ENCODE measurements around the gene TCEAL3. TPM values are rescaled to one million over a fixed set of nuclear protein-coding genes. Genes with fewer than 3 reads are reported as not detected.
"Not testable (repeated sequence)": the region's sequence is repeated elsewhere in the genome, so short reads cannot be mapped to it uniquely, and the experiment has no call there.

Gene TCEAL3
- total RNA-seq, 4 donors from 2014 or later = 108 to 218 (median 150) TPM

DNA sequence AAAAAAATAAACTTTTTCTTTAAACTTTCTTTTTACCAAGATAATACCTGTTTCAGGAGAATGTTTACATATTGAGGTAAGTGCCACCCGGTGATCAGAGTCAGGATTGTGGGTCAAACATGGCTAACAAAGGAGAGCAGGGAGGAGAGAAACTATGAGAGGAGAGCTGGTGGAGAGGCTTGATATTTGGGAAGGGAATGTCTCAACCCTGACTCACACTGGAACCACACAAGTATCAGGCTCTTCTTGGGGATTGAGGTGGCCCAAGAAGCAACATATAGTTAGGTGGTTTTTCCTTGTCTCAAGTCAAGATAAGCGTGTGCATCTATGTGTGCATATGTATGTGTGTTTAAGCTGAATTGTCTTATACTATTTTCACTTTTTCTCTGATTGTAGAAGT is 27.7 kb downstream of the TCEAL3 start:
- no peak for DNase-seq (ENCODE audit: extremely low spot score)
- no peak overlapping the region for H3K27ac ChIP-seq (replicated peaks in 1 of 4)
- intact Hi-C loops (cut with DNase I) = loop anchor here (5.0 kb wide), 1 partner anchor 37 kb away; no protein-coding TSS in a partner anchor
- no peaks in the 10 kb centered on the region for H3K36me3 ChIP-seq
- H3K9me3 ChIP-seq = no peaks in the 10 kb centered on the region
- TF ChIP-seq EP300 (IDR thresholded peaks at IDR 0.05) (no peak), POLR2AphosphoS5 (IDR thresholded peaks at IDR 0.05) (no peak)
- no peaks in the 10 kb centered on the region for H3K27me3 ChIP-seq
- 56% methylated on average over 2 of the region's 2 CpGs for WGBS
- no peak overlapping the region for H3K4me3 ChIP-seq
- peaks cover 0 to 9% (median 5%) of the 10 kb centered on the region in 4 donors for H3K4me1 ChIP-seq

DNA sequence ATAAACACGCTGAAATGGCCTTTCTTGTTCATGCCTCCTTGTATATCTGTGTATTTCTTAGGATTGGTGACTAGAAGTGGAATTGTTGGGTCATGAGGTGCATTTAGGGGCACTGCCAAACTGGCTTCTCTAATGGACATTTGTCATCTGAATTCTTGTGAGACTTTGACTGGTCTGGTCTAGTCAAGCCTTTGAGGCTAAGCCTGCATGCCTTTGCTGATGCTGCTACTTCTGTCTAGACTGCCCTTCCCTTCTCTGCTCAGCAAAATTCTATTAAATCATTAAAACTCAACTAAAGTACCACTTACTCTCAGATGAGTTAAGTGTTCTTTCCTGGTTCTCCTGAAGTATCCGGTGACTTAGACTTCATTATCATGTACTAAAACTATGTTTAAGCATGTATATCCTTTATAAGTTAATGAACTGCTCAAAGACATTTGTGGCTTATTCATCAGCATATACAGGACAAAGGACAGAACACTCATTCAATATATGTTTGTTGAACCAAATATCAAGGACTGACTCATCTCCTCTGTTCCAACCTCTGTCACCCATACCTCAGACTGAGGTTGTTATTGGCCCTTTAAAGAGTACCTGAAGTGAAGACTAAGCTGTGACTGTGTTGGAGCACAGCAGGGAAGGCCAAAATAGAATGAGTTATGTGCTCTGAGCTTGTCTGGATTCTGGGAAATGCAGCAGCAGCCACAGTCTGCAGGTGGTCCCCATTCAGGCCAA is 30.0 kb downstream of the TCEAL3 start:
- no peaks in the 10 kb centered on the region for H3K27me3 ChIP-seq
- no peaks in the 10 kb centered on the region for H3K36me3 ChIP-seq
- no peaks in the 10 kb centered on the region for H3K9me3 ChIP-seq
- TF ChIP-seq EP300 (IDR thresholded peaks at IDR 0.05) (no peak), POLR2AphosphoS5 (IDR thresholded peaks at IDR 0.05) (no peak), POLR2A (IDR thresholded peaks at IDR 0.05; ENCODE audit: low read depth) (no peak)
- TF ChIP-seq, protein P1, sequence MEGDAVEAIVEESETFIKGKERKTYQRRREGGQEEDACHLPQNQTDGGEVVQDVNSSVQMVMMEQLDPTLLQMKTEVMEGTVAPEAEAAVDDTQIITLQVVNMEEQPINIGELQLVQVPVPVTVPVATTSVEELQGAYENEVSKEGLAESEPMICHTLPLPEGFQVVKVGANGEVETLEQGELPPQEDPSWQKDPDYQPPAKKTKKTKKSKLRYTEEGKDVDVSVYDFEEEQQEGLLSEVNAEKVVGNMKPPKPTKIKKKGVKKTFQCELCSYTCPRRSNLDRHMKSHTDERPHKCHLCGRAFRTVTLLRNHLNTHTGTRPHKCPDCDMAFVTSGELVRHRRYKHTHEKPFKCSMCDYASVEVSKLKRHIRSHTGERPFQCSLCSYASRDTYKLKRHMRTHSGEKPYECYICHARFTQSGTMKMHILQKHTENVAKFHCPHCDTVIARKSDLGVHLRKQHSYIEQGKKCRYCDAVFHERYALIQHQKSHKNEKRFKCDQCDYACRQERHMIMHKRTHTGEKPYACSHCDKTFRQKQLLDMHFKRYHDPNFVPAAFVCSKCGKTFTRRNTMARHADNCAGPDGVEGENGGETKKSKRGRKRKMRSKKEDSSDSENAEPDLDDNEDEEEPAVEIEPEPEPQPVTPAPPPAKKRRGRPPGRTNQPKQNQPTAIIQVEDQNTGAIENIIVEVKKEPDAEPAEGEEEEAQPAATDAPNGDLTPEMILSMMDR (IDR thresholded peaks at IDR 0.05) = no peak
- no peak overlapping the region for H3K27ac ChIP-seq (replicated peaks in 1 of 4)
- no peak for DNase-seq (ENCODE audit: extremely low spot score)
- intact Hi-C loops (cut with DNase I) = loop anchor here (5.0 kb wide), 1 partner anchor 35 kb away; no protein-coding TSS in a partner anchor
- 75% methylated on average over 2 of the region's 2 CpGs for WGBS
- no peaks in the 10 kb centered on the region for H3K4me1 ChIP-seq
- H3K4me3 ChIP-seq = no peak overlapping the region

DNA sequence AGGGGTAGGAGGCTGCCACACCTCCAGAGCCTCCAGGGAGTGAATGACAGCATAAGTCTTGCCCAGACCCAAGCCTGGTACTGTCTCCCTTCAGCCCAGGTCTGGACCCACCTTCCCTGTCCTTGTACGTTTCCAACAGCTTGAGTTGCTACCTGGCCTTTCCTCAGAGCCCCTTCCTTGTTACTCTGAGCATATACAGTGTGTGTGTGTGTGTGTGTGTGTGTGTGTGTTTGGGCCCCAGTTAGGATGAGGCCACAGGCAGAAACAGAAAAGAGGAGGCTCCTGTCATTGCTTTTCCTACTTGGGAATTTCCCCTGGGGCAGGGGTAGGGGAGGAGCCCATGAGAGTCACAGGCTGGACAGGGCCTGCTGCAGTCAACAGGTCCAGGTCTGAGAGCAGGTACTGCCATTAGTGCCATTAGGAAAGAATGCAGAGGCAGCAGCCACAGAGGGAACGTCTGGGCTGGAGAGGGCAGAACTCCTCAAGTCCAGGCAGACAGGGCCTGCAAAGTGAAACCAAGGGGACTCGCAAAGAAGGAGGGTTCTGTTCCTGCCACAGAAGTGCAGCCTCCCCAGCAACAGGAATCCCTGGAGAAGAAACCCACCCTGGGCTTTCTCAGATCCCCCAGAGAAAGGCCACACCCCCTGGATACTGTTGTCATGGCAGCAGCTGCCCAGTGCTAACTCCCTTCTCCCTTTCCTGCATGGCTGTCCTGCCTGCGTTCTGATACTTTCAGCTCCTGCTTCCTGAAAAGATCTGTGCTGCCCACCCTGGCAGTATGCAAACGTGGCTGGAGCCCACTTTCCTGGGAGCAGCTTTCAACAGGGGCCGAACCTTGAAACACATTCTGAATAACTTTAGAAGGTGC is 30.9 kb downstream of the TCEAL3 start:
- H3K4me1 ChIP-seq; H3K9me3 ChIP-seq; H3K27me3 ChIP-seq; H3K27ac ChIP-seq (replicated peaks in 1 of 4); DNase-seq (ENCODE audit: extremely low spot score); H3K36me3 ChIP-seq: not testable (repeated sequence)
- H3K4me3 ChIP-seq = peak overlapping the region in 1 of 4 donors; percentile 30
- intact Hi-C loops (cut with DNase I) = loop anchor here (5.0 kb wide), 1 partner anchor 34 kb away; no protein-coding TSS in a partner anchor
- WGBS = 41% methylated on average over 5 of the region's 6 CpGs

DNA sequence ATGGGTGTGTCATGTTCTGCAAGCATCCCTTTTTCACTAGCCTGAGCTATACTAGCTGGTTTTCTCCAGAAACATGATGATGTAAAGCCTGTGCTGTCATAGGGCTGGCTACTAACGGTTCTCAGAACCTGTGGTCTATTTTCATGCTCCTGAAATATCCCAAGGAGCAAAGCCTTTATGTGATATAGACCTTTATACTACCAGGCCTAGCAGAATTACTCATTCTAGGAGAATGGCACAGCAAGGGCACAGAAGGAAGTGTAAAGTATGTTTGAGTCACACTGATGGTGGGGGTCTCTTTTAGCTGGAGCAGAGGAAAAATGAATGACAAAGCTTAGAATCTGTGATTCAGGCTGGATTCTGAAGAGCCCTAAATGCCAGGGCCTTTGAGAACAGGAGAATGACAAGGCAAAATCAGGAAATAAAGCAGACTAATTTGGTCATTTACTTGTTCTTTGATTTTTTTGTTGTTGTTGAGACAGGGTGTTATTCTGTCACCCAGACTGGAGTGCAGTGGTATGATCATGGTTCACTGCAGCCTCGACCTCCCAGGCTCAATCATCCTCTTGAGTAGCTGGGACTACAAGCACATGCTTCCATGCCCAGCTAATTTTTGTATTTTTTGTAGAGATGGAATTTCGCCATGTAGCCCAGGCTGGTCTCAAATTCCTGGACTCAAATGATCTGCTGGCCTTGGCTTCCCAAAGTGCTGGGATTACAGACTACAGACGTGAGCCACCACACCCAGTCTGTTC is 32.8 kb downstream of the TCEAL3 start:
- WGBS = 60% methylated on average over 4 of the region's 4 CpGs
- H3K4me3 ChIP-seq = no peak overlapping the region
- DNase-seq (ENCODE audit: extremely low spot score) = no peak
- no peaks in the 10 kb centered on the region for H3K36me3 ChIP-seq
- no peaks in the 10 kb centered on the region for H3K4me1 ChIP-seq
- TF ChIP-seq POLR2AphosphoS5 (IDR thresholded peaks at IDR 0.05) (no peak), EP300 (IDR thresholded peaks at IDR 0.05) (no peak), POLR2A (IDR thresholded peaks at IDR 0.05; ENCODE audit: low read depth) (no peak)
- TF ChIP-seq, protein P1 (IDR thresholded peaks at IDR 0.05) = no peak
- no peaks in the 10 kb centered on the region for H3K27me3 ChIP-seq
- H3K27ac ChIP-seq (replicated peaks in 1 of 4) = no peak overlapping the region
- intact Hi-C loops (cut with DNase I) = no loop called here
- H3K9me3 ChIP-seq = peaks cover 0 to 6% (median 0%) of the 10 kb centered on the region in 4 donors

DNA sequence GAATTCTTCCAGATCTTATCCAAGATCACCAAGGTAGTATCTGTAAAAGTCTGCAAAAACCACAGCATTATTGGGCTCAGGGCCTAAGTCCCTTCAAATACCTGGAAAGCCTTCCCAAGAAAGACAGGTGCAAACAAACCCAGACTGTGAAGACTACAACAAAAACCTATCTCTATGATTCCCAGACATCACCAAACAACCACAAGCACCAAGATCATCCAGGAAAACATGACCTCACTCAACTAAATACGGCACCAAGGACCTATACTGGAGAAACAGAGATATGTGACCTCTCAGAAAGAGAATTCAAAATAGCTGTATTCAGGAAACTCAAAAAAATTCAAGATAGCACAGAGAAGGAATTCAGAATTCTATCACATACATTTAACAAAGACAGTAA is 36.4 kb downstream of the TCEAL3 start:
- Histone ChIP-seq H3K4me3 (no peak overlapping the region), H3K27me3 (no peaks in the 10 kb centered on the region), H3K4me1 (no peaks in the 10 kb centered on the region), H3K36me3 (no peaks in the 10 kb centered on the region), H3K27ac (replicated peaks in 1 of 4) (no peak overlapping the region), H3K9me3 (peaks cover 0 to 12% (median 0%) of the 10 kb centered on the region in 4 donors)
- no peak for DNase-seq (ENCODE audit: extremely low spot score)
- WGBS = 40% methylated on average over 1 of the region's 1 CpG
- TF ChIP-seq, protein P1 (IDR thresholded peaks at IDR 0.05) = no peak
- TF ChIP-seq EP300 (IDR thresholded peaks at IDR 0.05) (no peak), POLR2A (IDR thresholded peaks at IDR 0.05; ENCODE audit: low read depth) (no peak), POLR2AphosphoS5 (IDR thresholded peaks at IDR 0.05) (no peak)
- intact Hi-C loops (cut with DNase I) = no loop called here
